Measurements from ENCODE around the gene ARG2.
A peak's percentile ranks its signal among the peaks of the same experiment; 100 is the strongest.
"Not testable (repeated sequence)": the region's sequence is repeated elsewhere in the genome, so short reads cannot be mapped to it uniquely, and the experiment has no call there.

The ARG2 gene

GRCh38 chr14:67595392-67595791 lies 24.3 kb upstream of the ARG2 start:
- H3K4me1 ChIP-seq: no peaks in the 10 kb centered on the region
- H3K27me3 ChIP-seq: no peaks in the 10 kb centered on the region
- no peak for TF ChIP-seq CTCF (IDR thresholded peaks at IDR 0.05; ENCODE audit: low read depth, low read length)
- no peak overlapping the region for H3K4me3 ChIP-seq (ENCODE audit: low read depth, low read length)
- H3K9me3 ChIP-seq: no peaks in the 10 kb centered on the region
- 0 out of 2 replicates have a peak, but pooled peaks cover 5% of the 10 kb centered on the region for H3K36me3 ChIP-seq
- DNase-seq: no peak

DNA sequence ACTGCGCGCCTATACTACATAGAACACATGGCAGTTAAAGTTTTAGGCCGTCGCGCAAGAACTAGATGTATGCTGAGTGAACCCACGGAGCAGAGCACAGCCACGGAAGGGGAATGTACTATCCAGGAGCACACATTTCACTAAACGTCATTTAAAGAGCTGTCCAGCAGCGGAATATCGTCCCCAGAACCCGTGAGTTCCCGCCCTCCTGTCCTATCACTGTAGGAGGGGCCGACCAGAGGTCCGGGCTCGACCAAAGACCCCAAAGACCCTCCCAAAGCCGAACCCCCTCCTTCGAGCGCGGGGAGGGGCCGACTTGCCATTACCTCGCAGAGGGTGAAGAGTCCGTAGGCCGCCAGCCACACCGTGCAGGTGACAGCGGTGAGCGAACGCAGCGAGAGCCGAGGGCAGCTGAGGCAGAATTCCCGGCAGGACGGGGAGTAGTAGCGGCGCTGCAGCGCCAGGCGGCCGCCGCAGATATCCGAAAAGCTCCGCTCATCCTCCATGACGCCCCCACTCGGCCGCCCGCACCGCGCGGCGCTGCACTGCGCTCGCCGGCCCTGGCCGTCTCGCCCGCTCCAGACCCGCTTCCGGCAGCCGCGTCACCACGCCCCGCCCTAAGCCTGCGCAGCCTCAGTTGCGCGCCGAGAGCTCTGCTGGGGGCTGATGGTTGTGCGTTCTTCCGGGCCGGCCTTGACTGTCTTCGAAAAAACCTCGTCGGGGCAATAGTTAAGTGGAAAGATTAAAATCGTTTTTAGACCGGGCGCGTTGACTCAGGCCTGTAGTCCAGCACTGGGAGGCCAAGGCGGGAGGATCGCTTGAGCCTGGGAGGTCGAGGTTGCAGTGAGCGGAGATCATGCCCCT lies 19.8 kb upstream of the ARG2 start, which contains the start of gene PIGH:
Gene PIGH, minus strand, starts transcription at position 571 of the 864 bp plus-strand sequence. Its CDS starts 65 bp downstream, at position 506.
- Histone ChIP-seq H3K4me1 (no peaks in the 10 kb centered on the region), H3K36me3 (no peaks in the 10 kb centered on the region), H3K4me3 (ENCODE audit: low read depth, low read length) (peak within 1 kb of the TSS; percentile 89), H3K9me3 (no peaks in the 10 kb centered on the region), H3K27me3 (no peaks in the 10 kb centered on the region)
- TF ChIP-seq CTCF (IDR thresholded peaks at IDR 0.05; ENCODE audit: low read depth, low read length): peak; percentile 59
- DNase-seq: peak; percentile 95

DNA sequence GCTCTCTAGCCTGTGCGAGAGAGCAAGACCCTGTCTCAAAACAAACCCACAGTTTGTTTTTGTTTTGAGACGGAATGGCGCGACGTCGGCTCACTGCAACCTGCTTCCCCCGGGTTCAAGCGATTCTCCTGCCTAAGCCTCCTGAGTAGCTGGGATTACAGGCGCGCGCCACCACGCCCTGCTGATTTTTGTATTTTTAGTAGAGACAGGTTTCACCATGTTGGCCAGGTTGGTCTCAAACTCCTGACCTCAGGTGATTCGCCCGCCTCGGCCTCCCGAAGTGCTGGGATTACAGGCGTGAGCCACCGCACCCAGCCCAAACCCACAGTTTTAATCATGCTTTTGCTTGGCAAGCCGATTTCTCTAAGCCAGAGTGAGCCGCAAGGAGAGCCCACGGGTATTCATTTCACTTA lies 19.2 kb upstream of the ARG2 start:
- not testable (repeated sequence) for H3K27me3 ChIP-seq, H3K36me3 ChIP-seq, H3K4me1 ChIP-seq, H3K9me3 ChIP-seq, DNase-seq
- H3K4me3 ChIP-seq (ENCODE audit: low read depth, low read length): peak overlapping the region; percentile 40

DNA sequence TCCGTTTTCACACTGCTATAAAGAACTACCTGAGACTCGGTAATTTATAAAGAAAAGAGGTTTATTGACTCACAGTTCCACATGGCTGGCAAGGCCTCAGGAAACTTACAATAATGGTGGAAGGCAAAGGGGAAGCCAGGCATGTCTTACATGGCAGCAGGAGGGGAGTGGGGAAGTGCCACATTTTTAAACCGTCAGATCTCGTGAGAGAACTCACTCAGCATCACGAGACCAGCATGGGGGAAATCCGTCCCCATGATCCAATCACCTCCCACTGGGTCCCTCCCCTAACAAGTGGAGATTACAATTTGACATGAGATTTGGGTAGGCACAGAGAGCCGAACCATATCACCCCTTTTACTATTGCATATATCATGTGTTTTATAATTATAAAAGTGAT lies 17.6 kb upstream of the ARG2 start:
- Histone ChIP-seq H3K4me1 (no peaks in the 10 kb centered on the region), H3K4me3 (ENCODE audit: low read depth, low read length) (no peak overlapping the region), H3K9me3 (no peaks in the 10 kb centered on the region), H3K36me3 (no peaks in the 10 kb centered on the region), H3K27me3 (no peaks in the 10 kb centered on the region; the same call in 1 of the 2 replicates)
- no peak for DNase-seq
- no peak for TF ChIP-seq CTCF (IDR thresholded peaks at IDR 0.05; ENCODE audit: low read depth, low read length)

DNA sequence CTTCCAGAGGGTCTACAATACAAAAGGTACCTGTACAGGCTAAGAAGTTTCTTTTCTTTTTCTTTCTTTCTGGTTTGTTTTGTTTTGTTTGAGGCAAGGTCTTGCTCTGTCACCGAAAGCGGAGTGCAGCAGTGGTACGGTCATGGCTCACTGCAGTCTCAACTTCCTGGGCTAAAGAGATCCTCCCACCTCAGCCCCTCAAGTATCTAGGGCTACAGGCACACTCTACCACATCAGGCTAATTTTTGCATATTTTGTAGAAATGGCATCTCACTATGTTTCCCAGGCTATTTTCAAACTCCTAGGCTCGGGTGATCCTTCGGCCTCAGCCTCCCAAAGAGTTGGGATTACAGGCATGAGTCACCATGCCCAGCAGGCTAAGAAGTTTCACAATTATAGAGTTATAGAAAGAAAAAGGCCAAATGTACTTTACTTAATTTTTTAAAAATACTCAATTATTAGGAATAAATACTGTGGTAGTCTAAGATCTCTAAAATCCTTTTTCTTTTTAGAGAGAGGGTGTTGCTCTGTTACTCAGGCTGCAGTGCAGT lies 16.6 kb upstream of the ARG2 start:
- no peaks in the 10 kb centered on the region for H3K36me3 ChIP-seq
- H3K4me1 ChIP-seq: no peaks in the 10 kb centered on the region
- H3K4me3 ChIP-seq (ENCODE audit: low read depth, low read length): no peak overlapping the region
- H3K27me3 ChIP-seq: no peaks in the 10 kb centered on the region; the same call in 1 of the 2 replicates
- H3K9me3 ChIP-seq: no peaks in the 10 kb centered on the region
- DNase-seq: no peak
- TF ChIP-seq CTCF (IDR thresholded peaks at IDR 0.05; ENCODE audit: low read depth, low read length): no peak

GRCh38 chr14:67607646-67608045 lies 12.1 kb upstream of the ARG2 start:
- H3K4me1 ChIP-seq: no peaks in the 10 kb centered on the region
- no peaks in the 10 kb centered on the region; the same call in 1 of the 2 replicates for H3K27me3 ChIP-seq
- TF ChIP-seq CTCF (IDR thresholded peaks at IDR 0.05; ENCODE audit: low read depth, low read length): no peak
- no peak for DNase-seq
- no peak overlapping the region for H3K4me3 ChIP-seq (ENCODE audit: low read depth, low read length)
- H3K36me3 ChIP-seq: no peaks in the 10 kb centered on the region
- no peaks in the 10 kb centered on the region for H3K9me3 ChIP-seq
